ENCODE measurements around the gene MUC6. TPM values are rescaled to one million over a fixed set of nuclear protein-coding genes. Genes with fewer than 3 reads are reported as not detected.
"Not testable (repeated sequence)": the region's sequence is repeated elsewhere in the genome, so short reads cannot be mapped to it uniquely, and the experiment has no call there.

The MUC6 gene
- total and polyA plus RNA-seq, 2 of the 8 experiments (the other 6 are each of a cell fraction or from before 2014, with no cell fraction given) = not detected

GRCh38 chr11:1016610-1017126 lies 19.9 kb downstream of the MUC6 start:
- not testable (repeated sequence) for H3K4me1 ChIP-seq (replicated peaks in 1 of 4; ENCODE audit: control insufficient read depth in 3 of 4, insufficient read depth in 4 of 4, low read length in 3 of 4); H3K23me2 ChIP-seq (ENCODE audit: low read depth, low read length); H4K8ac ChIP-seq (ENCODE audit: extremely low read depth, insufficient read depth, low read length); H2BK120ac ChIP-seq (replicated peaks; ENCODE audit: low read depth, low read length); H4K91ac ChIP-seq (replicated peaks; ENCODE audit: insufficient read length, low read length); H3K27me3 ChIP-seq (replicated peaks in 1 of 4; ENCODE audit: control insufficient read depth in 3 of 4, extremely low read depth in 1 of 4, insufficient read depth in 3 of 4, low read length in 3 of 4); H2BK15ac ChIP-seq (ENCODE audit: low read length); H3K27ac ChIP-seq (ENCODE audit: low read depth, low read length); H3K79me2 ChIP-seq (ENCODE audit: control insufficient read depth in 1 of 2, insufficient read depth in 2 of 2, low read length in 2 of 2); H3K23ac ChIP-seq (ENCODE audit: insufficient read length); H3K9me3 ChIP-seq (ENCODE audit: insufficient read depth in 2 of 2, low read depth in 1 of 2, low read length in 1 of 2); H2AFZ ChIP-seq (ENCODE audit: low read length); H3K4ac ChIP-seq (replicated peaks; ENCODE audit: insufficient read length, low read depth, low read length); H4K5ac ChIP-seq (ENCODE audit: insufficient read length, low read depth, low read length); H3K4me2 ChIP-seq (ENCODE audit: insufficient read depth in 1 of 2, low read depth in 2 of 2, low read length in 2 of 2); H3K18ac ChIP-seq (ENCODE audit: extremely low read depth, low read length); H3K56ac ChIP-seq (replicated peaks; ENCODE audit: insufficient read length, low read depth, low read length); H3K36me3 ChIP-seq (ENCODE audit: control insufficient read depth in 2 of 4, insufficient read depth in 4 of 4, low read length in 3 of 4); DNase-seq (ENCODE audit: low read depth in 1 of 2, low spot score in 2 of 2); H3K9ac ChIP-seq (replicated peaks in 1 of 4; ENCODE audit: extremely low read depth in 1 of 4, low read depth in 3 of 4, low read length in 3 of 4); H3K14ac ChIP-seq (ENCODE audit: insufficient read length); H3K4me3 ChIP-seq (ENCODE audit: extremely low read depth in 1 of 4, insufficient read depth in 2 of 4, low read depth in 3 of 4, low read length in 4 of 4)
- Histone ChIP-seq H2BK5ac (ENCODE audit: low read depth, low read length) (peak overlapping the region; percentile 91), H3K79me1 (ENCODE audit: low read depth, low read length) (peaks cover 12% of the 10 kb centered on the region), H4K20me1 (replicated peaks in 1 of 2; ENCODE audit: control insufficient read depth in 1 of 2, insufficient read depth in 2 of 2, low read length in 2 of 2) (peaks cover under 1 to 11% of the 10 kb centered on the region in 2 experiments), H2AK5ac (ENCODE audit: low read depth, low read length) (peak overlapping the region; percentile 84; the same call in 1 of the 2 replicates), H2BK12ac (ENCODE audit: low read depth, low read length) (peak overlapping the region; percentile 75; the same call in 1 of the 2 replicates), H2BK20ac (ENCODE audit: low read length) (0 out of 2 replicates have a peak overlapping the region, but pooled peaks have one; percentile 40)
- ChIA-PET POLR2A (ENCODE audit: partially characterized antibody) (interaction anchor here (1.2 to 3.0 kb wide), 4 partner anchors 9 to 88 kb away, joined by 3 to 12 read pairs (median 6); no protein-coding TSS in a partner anchor), CTCF (ENCODE audit: partially characterized antibody) (interaction anchor here (0.9 to 2.0 kb wide), 8 partner anchors 11 to 168 kb away, joined by 3 to 6 read pairs (median 3); no protein-coding TSS in a partner anchor)
- FAIRE-seq = peak; percentile 100
- 64% methylated on average over 7 of the region's 7 CpGs; no CpG with 5 or more reads in 1 of the 2 experiments for WGBS, 2 experiments (ENCODE audit: extremely low coverage in 1 of 2, insufficient coverage in 1 of 2, insufficient read length in 1 of 2, insufficient replicate concordance in 2 of 2, low coverage in 1 of 2, low lambda C conversion rate in 2 of 2, missing lambda C conversion rate in 1 of 2)

Data from H1 (cell line).